ENCODE data around the gene PIK3C2B.
A peak's percentile ranks its signal among the peaks of the same experiment; 100 is the strongest.
"Not testable (repeated sequence)": the region's sequence is repeated elsewhere in the genome, so short reads cannot be mapped to it uniquely, and the experiment has no call there.

Gene PIK3C2B

GRCh38 chr1:204506201-204506968 is 11.8 kb upstream of the PIK3C2B start:
- peak; percentile 86 for DNase-seq

- DNase-seq: no peak
Observed at GRCh38 chr1:204505674-204506200, 11.1 kb upstream of the PIK3C2B start.

GRCh38 chr1:204503913-204504519 is 9.4 kb upstream of the PIK3C2B start:
- DNase-seq: no peak

- DNase-seq: peak; percentile 84
Observed at GRCh38 chr1:204503122-204503912, 8.7 kb upstream of the PIK3C2B start.

DNA sequence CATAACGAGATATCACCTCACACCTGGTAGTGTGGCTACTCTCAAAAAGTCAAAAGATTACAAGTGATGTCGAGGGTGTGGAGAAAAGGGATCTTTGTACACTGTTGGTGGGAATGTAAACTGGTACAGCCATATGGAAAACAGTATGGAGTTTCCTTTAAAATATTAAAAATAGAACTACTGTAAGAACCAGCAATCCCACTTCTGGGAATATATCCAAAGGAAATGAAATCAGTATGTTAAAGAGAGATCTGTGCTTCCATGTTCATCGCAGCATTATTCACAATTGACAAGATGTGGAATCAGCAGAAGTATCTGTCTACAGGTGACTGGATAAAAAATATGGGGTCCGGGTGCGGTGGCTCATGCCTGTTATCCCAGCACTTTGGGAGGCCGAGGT is 7.6 kb upstream of the PIK3C2B start:
- DNase-seq: no peak

GRCh38 chr1:204499511-204500468 is 5.2 kb upstream of the PIK3C2B start:
- no peak for DNase-seq

DNA sequence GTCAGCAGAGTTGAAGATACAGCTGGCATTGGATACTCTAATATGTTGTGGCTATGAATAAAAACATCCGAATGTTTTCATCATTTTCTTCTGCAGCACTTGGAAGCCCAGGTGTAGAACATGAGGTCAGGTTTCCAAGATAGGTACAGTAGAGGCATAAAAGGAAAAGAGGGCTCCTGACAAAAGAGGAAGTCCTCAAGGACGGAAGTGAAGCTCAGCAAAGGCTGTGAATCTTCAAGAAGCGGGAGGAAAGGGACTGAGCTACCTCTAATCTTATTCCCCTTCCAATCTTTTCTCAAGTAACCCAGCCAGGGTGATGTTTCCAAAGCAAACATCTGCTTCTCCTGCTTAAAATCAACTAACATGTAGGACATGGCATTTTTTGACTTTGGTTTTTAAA is 4.4 kb upstream of the PIK3C2B start:
- DNase-seq: no peak

DNA sequence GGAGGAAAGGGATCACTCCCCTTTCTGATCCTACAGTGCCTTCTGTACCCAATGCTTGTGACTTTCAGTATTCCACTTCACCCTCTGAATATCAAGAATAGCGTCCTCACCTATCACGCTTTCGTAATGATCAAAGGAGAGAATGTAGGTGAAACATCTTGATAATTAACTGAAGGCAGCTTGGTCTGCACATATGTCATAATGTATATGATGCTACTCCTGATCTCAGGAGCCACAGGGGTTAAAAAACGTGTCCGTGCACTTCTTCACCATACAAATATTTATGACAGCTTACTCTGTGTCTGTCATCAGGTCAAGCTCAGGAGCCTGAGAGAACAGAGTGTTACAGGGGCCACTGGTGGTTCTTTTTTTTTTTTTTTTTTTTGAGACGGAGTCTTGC is 1.2 kb upstream of the PIK3C2B start:
- DNase-seq: no peak

DNA sequence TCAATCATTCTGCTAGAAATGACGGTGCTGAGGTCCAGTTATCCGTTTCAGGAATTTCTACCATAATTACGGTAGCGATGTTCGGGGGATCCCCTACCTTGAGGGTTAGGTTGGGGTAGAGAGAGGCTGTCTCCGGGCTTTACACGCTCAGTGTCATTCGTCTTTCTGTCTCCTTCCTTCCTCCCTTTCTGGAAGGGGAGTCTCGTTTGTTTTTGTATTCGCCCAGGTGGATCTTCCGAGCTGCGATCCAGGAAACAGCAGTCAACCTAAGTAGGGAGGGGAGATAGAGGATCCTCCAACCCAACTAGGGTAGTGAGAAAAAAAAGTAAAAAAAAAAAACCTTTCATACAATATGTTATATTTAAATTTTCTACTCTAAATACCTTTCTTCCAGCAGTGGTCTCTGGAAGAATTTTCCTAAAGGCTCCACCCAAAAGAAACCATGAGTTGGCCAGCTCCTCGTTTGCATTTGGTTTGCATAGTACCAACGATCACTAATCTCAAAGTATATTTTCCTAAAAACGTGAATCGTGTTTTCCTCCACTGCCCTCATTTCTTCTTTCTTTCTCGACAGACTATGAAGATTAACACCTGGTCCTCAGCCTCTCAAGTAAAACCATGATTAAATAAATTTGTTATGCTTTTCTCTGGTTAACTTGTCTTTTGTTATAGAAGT is 611 bp upstream of the PIK3C2B start:
- no peak for DNase-seq

DNA sequence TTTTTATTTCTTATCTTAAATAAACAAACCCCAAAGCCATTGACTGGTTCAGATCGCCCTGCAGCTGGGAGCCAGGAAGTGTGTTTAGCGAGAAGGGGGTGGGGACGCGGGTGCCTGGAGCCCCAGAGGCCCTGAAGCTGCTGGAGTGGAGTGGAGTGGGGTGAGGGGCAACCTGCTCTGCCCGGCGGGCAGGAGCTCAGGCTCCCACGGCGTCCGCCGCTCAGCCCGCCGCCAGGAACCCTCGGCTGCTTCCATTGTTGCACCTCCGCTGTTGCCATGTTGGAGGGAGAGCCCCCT is 673 bp downstream of the PIK3C2B start:
- peak; percentile 64 for DNase-seq

GRCh38 chr1:204493145-204493983 is 1.2 kb downstream of the PIK3C2B start:
- DNase-seq: peak; percentile 24

DNA sequence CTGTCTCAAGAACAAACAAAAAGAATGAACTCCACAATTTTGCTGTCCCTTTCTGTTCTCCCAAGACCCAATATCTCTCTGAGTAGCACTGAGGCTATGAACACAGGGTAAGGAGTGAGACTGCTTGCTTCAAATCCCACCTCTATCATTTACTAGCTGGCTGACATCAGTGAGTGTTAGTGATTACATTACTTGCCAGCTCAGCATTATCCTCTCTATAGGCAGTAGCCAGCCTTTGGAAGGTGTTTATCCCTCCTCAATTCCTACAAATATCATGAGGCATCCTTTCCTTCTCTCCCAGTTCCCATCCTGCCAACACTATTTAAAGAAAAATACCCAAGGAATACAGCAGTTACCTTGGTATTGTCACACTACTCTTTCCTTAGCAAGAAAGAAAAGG is 3.0 kb downstream of the PIK3C2B start:
- DNase-seq: no peak

DNA sequence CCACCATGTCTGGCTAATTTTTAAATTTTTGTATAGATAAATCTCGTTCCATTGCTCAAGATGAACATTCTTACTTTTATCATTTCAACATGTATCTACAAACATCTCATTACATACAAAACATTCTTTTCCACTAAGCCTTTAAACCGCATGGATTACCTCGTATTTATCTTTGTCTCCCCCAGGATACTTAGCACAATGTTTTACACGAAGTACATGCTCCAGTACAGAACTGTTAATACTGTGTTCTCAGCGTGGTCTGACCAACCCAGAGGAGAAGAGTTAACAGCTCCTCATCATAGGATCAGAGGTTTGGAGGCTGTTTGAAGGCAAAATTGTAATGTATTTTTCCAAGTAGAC is 7.4 kb downstream of the PIK3C2B start:
- DNase-seq: no peak

- not testable (repeated sequence) for DNase-seq
Observed at GRCh38 chr1:204486513-204487255, 7.9 kb downstream of the PIK3C2B start.

DNA sequence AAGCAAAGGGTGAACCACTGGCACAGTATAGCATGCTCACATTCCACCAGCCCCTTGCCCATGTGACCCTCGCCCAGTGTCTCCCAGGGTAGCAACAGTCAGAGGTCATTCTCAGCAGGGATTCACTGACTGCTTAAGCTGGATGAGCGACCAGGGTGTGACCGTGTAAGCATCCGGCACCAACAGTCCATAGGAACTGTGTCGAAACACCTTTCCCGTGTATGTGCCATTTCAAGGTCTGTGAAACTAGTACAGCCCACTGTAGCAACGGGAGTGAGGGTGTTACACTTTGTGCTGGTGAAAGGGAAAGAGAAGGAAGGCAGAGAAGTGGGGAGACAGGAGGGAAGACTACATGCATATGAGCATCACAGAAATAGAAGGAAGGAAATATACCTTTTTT is 10.8 kb downstream of the PIK3C2B start:
- no peak for DNase-seq

DNA sequence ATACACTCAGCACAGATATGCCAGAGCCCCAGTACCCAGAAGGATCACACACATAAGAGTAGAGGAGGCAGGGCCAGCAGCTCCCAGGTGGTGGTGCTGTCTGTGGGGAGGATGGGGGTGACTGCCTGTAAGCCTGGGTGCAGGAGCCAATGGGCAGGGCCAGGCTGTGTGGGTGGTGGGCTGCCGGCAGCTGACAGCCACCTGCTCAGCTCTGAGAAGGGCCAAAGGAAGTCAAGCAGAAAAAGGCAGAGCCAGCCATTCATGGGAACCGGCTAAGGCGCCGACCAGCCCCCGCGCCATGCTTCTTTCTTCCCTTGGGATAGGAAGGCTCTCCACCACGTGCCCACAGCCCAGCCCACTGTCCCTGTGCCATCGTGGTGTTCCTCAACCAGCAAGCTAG is 14.1 kb downstream of the PIK3C2B start:
- no peak for DNase-seq

- no peak for DNase-seq
Observed at GRCh38 chr1:204479387-204480136, 15.0 kb downstream of the PIK3C2B start.

- no peak for DNase-seq
Observed at GRCh38 chr1:204478921-204479320, 15.7 kb downstream of the PIK3C2B start.

GRCh38 chr1:204478172-204478899 is 16.3 kb downstream of the PIK3C2B start:
- DNase-seq: no peak
